Parathyroid adenoma (tissue), 2 donors: Measurements from ENCODE around the gene DIPK1A.

Source experiments
- H2AFZ ChIP-seq: fragments of 300-600 bp; sonication (generic); one replicate; pipeline ENCODE4 v1.7.0; 2017; ENCODE audit warnings: antibody characterized with exemption, mild to moderate bottlenecking
- H3K27ac ChIP-seq: fragments of 300-600 bp; sonication (generic); one replicate; pipeline ENCODE4 v1.7.0; 2017
- H3K27me3 ChIP-seq: fragments of 300-600 bp; sonication (generic); one replicate; pipeline ENCODE4 v1.7.0; 2017; ENCODE audit warnings: low read length; ENCODE audit not compliant: control insufficient read depth, insufficient read depth
- H3K36me3 ChIP-seq: fragments of 300-600 bp; sonication (generic); one replicate; pipeline ENCODE4 v1.7.0; 2017; ENCODE audit warnings: low read length; ENCODE audit not compliant: control insufficient read depth, insufficient read depth
- H3K4me1 ChIP-seq: fragments of 300-600 bp; sonication (generic); one replicate; pipeline ENCODE4 v1.7.0; 2017; ENCODE audit warnings: control low read depth
- H3K4me2 ChIP-seq: fragments of 300-600 bp; sonication (generic); one replicate; pipeline ENCODE4 v1.7.0; 2017; ENCODE audit warnings: low read length
- H3K4me3 ChIP-seq: fragments of 300-600 bp; sonication (generic); one replicate; pipeline ENCODE4 v1.7.0; 2017; ENCODE audit warnings: low read depth, low read length
- H3K79me2 ChIP-seq: fragments of 300-600 bp; sonication (generic); one replicate; pipeline ENCODE4 v1.7.0; 2017; ENCODE audit warnings: control low read depth
- H3K9ac ChIP-seq: fragments of 300-600 bp; sonication (generic); one replicate; pipeline ENCODE4 v1.7.0; 2017; ENCODE audit warnings: mild to moderate bottlenecking
- H3K9me3 ChIP-seq: fragments of 300-600 bp; sonication (generic); one replicate; pipeline ENCODE4 v1.7.0; 2017; ENCODE audit warnings: low read length; ENCODE audit not compliant: control insufficient read depth
- TF ChIP-seq, protein P1 (sequence below): fragments of 300-600 bp; sonication (generic); IDR thresholded peaks from one replicate; pipeline ENCODE4 v1.7.0; 2017; ENCODE audit warnings: antibody characterized with exemption, mild to moderate bottlenecking
- donor health status: primary hyperparathyroidism.

DIPK1A gene

DNA sequence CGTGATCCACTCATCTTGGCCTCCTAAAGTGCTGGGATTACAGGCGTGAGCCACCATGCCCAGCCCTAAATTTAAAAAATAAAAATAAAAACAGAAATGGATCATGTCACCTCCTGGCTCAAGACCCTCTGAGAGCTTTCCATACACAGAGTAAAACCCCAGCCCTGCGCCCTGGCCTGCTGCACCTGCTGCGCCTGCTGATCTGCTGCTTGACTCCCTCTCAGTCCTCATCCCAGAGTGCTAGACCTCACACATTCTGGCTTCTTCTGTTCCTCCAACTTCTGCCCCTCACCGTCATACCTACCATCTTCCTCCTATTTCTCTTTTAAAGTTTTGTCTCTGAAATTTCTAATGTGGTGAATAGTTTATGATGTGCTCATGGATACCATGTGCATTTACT is 42.7 kb upstream of the DIPK1A start:
- peaks cover 8% of the 10 kb centered on the region for H3K4me1 ChIP-seq
- H2AFZ ChIP-seq, result no peak overlapping the region
- no peak overlapping the region for H3K27ac ChIP-seq
- H3K4me2 ChIP-seq, result no peak overlapping the region
- H3K36me3 ChIP-seq, result no peaks in the 10 kb centered on the region
- no peaks in the 10 kb centered on the region for H3K27me3 ChIP-seq
- H3K4me3 ChIP-seq, result no peak overlapping the region
- H3K79me2 ChIP-seq, result no peaks in the 10 kb centered on the region
- no peak overlapping the region for H3K9ac ChIP-seq
- H3K9me3 ChIP-seq, result no peaks in the 10 kb centered on the region
- TF ChIP-seq, protein P1, sequence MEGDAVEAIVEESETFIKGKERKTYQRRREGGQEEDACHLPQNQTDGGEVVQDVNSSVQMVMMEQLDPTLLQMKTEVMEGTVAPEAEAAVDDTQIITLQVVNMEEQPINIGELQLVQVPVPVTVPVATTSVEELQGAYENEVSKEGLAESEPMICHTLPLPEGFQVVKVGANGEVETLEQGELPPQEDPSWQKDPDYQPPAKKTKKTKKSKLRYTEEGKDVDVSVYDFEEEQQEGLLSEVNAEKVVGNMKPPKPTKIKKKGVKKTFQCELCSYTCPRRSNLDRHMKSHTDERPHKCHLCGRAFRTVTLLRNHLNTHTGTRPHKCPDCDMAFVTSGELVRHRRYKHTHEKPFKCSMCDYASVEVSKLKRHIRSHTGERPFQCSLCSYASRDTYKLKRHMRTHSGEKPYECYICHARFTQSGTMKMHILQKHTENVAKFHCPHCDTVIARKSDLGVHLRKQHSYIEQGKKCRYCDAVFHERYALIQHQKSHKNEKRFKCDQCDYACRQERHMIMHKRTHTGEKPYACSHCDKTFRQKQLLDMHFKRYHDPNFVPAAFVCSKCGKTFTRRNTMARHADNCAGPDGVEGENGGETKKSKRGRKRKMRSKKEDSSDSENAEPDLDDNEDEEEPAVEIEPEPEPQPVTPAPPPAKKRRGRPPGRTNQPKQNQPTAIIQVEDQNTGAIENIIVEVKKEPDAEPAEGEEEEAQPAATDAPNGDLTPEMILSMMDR, result no peak

DNA sequence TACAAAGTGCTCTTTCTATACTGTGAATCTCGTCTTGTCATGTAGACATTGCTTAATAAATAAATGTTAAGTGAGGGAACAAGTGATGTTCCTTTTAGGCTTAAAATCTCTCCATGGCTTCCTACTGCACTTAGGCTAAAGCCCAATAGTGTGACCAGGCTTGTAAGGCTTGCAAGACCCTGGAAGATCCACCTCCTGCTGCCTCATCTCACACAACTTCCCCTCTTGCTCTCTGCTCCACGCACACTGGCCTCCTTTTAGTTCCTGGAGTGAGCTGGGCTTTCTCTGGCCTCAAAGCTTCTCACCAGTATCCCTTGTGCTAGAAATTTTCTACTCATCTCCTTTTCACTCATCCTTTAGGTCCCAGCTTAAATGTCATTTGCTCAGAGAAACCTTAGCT is 41.5 kb upstream of the DIPK1A start:
- no peaks in the 10 kb centered on the region for H3K36me3 ChIP-seq
- no peaks in the 10 kb centered on the region for H3K9me3 ChIP-seq
- no peaks in the 10 kb centered on the region for H3K79me2 ChIP-seq
- H2AFZ ChIP-seq, result no peak overlapping the region
- H3K27ac ChIP-seq, result no peak overlapping the region
- H3K27me3 ChIP-seq, result no peaks in the 10 kb centered on the region
- no peak overlapping the region for H3K4me2 ChIP-seq
- H3K9ac ChIP-seq, result no peak overlapping the region
- peaks cover 8% of the 10 kb centered on the region for H3K4me1 ChIP-seq
- no peak overlapping the region for H3K4me3 ChIP-seq
- TF ChIP-seq, protein P1, result no peak

DNA sequence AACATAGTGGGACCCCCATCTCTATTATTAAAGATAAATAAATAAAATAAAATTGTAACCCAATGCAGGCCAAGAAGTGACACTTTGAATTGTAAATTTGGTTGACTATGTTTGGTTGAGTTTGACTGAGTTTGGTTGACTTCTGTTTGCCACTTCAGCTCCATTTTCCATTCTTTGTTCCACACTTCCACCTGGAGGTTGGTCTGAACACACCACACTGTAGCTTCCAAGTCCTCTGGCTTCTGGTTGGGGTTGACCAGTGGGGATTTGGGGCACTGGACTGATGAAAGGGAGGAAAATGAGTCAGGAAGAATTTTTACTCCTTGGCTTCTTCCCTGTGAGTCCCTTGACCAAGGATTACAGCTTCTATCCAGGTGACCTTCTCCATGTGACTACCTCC is 40.6 kb upstream of the DIPK1A start:
- H3K9ac ChIP-seq, result no peak overlapping the region
- peaks cover 8% of the 10 kb centered on the region for H3K4me1 ChIP-seq
- H3K27ac ChIP-seq, result no peak overlapping the region
- no peaks in the 10 kb centered on the region for H3K79me2 ChIP-seq
- H3K4me2 ChIP-seq, result no peak overlapping the region
- H3K27me3 ChIP-seq, result no peaks in the 10 kb centered on the region
- TF ChIP-seq, protein P1, result no peak
- no peak overlapping the region for H3K4me3 ChIP-seq
- H3K36me3 ChIP-seq, result no peaks in the 10 kb centered on the region
- H3K9me3 ChIP-seq, result no peaks in the 10 kb centered on the region
- no peak overlapping the region for H2AFZ ChIP-seq

DNA sequence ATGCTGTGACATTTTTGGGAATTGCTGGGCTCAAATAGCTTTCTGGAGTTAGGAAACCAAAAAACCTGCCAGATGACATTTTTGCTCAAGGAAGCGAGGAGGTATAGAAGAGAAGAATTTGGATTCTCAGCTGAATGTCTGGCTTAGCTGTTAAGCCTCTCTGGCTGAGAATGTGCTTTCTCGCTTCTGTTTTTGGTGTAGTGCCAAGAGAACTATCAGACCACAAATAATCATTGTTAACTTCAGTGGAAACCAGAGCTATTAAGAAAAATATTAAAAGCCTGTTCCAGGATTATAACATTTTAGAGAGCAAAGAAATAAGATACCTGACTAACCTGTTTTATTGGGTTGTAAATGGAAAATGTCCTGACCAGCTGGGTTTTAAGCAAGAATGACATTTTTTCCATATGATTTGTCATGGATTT is 39.5 kb upstream of the DIPK1A start:
- H3K79me2 ChIP-seq, result no peaks in the 10 kb centered on the region

DNA sequence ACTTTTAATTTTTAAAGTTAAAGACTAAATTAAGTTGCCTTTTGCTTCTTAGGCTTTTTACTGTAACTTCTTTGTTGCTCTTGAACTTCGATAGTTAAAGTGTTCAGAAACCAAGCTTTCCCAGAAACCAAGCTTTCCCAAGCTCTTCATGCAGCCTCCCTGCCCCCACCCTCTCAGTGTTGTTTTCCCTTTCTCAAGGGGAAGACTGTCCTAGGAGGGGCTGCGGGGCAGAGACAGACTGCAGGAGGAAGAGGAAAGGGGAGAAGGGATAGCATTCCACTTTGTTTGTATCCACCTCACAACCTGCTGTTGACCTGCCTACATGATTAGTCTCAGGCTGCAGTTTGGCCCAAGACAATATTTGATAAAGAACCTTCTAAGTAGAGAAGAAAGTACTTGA is 39.0 kb upstream of the DIPK1A start:
- TF ChIP-seq, protein P1, result no peak
- H3K4me1 ChIP-seq, result peaks cover 8% of the 10 kb centered on the region
- no peak overlapping the region for H3K4me2 ChIP-seq
- no peak overlapping the region for H3K9ac ChIP-seq
- no peaks in the 10 kb centered on the region for H3K79me2 ChIP-seq
- peak overlapping the region; percentile 32 for H3K27ac ChIP-seq
- no peaks in the 10 kb centered on the region for H3K9me3 ChIP-seq
- H3K4me3 ChIP-seq, result no peak overlapping the region
- no peaks in the 10 kb centered on the region for H3K36me3 ChIP-seq
- no peaks in the 10 kb centered on the region for H3K27me3 ChIP-seq
- H2AFZ ChIP-seq, result no peak overlapping the region

More for the DNA sequence above, 39.5 kb upstream of the DIPK1A start:
- H3K9me3 ChIP-seq, result no peaks in the 10 kb centered on the region
- H3K36me3 ChIP-seq, result no peaks in the 10 kb centered on the region
- peak overlapping the region; percentile 29 for H3K27ac ChIP-seq
- peaks cover 8% of the 10 kb centered on the region for H3K4me1 ChIP-seq
- TF ChIP-seq, protein P1, result no peak
- H2AFZ ChIP-seq, result peak overlapping the region; percentile 2
- no peak overlapping the region for H3K4me3 ChIP-seq
- H3K9ac ChIP-seq, result no peak overlapping the region
- peak overlapping the region; percentile 14 for H3K4me2 ChIP-seq
- H3K27me3 ChIP-seq, result no peaks in the 10 kb centered on the region
